Naive thymus-derived CD4-positive, alpha-beta T cell (primary cell): ENCODE results near the gene UMAD1. TPM values are rescaled to one million over a fixed set of nuclear protein-coding genes. Genes with fewer than 3 reads are reported as not detected.

Experiments
- ATAC-seq: fragments of 150-1000 bp; cut with Tn5 transposase; 2 replicates; pipeline ENCODE4 v1.10.0; 2021; ENCODE audit warnings: mild to moderate bottlenecking, moderate library complexity
- CTCF ChIA-PET: fragments of 350-600 bp; sonication (Branson Sonifier 250); formaldehyde crosslinking; loops from one replicate; lab custom pipeline; 2021; ENCODE audit warnings: antibody characterized with exemption; lab: Charles Lee
- POLR2A ChIA-PET: fragments of 350-600 bp; sonication (Branson Sonifier 250); formaldehyde crosslinking; loops from one replicate; lab custom pipeline; 2021; ENCODE audit warnings: antibody characterized with exemption, inconsistent platforms; lab: Charles Lee
- DNase-seq, 9 donors: peaks; one replicate each; pipeline versions ENCODE4 v3.0.0 to v3.0.0-alpha.2; 2020 to 2022; ENCODE audit warnings: mixed read lengths in 1 of 9
- H3K27ac ChIP-seq: one replicate; pipeline ENCODE4 v1.7.0; 2013; ENCODE audit warnings: mild to moderate bottlenecking, low read depth, low read length, moderate library complexity
- H3K27me3 ChIP-seq, 2 donors: one replicate each; pipeline ENCODE4 v1.7.0; 2013; ENCODE audit warnings: low read length in 2 of 2, mild to moderate bottlenecking in 2 of 2, moderate library complexity in 2 of 2; ENCODE audit not compliant: control insufficient read depth in 2 of 2, insufficient read depth in 2 of 2
- H3K36me3 ChIP-seq, 3 experiments: 1 replicate in 2 of 3; 2 replicates in 1 of 3; pipeline ENCODE4 v1.7.0; 2013; ENCODE audit warnings: low read length in 3 of 3, mild to moderate bottlenecking in 3 of 3, moderate library complexity in 1 of 3; ENCODE audit not compliant: insufficient read depth in 3 of 3, control insufficient read depth in 2 of 3
- H3K4me1 ChIP-seq, 2 donors: one replicate each; pipeline ENCODE4 v1.7.0; 2013; ENCODE audit warnings: low read length in 2 of 2, mild to moderate bottlenecking in 2 of 2, moderate library complexity in 1 of 2; ENCODE audit not compliant: control insufficient read depth in 2 of 2, insufficient read depth in 2 of 2
- H3K4me3 ChIP-seq: 2 replicates; pipeline ENCODE4 v1.7.0; 2013; ENCODE audit warnings: mild to moderate bottlenecking, low read length
- H3K9me3 ChIP-seq, 3 experiments: 1 replicate in 2 of 3; 2 replicates in 1 of 3; pipeline ENCODE4 v1.7.0; 2013; ENCODE audit warnings: low read length in 3 of 3; ENCODE audit not compliant: control insufficient read depth in 2 of 3
- H3K27ac Mint-ChIP-seq, 9 donors: one replicate each; pipeline ENCODE4 v1.8.0; 2020 to 2022; ENCODE audit warnings: mixed read lengths in 9 of 9, mild to moderate bottlenecking in 8 of 9, moderate library complexity in 5 of 9, inconsistent platforms in 2 of 9
- H3K27me3 Mint-ChIP-seq, 5 donors: one replicate each; pipeline ENCODE4 v1.8.0; 2021 to 2022; ENCODE audit warnings: mixed read lengths in 5 of 5, mild to moderate bottlenecking in 1 of 5
- H3K36me3 Mint-ChIP-seq, 5 donors: one replicate each; pipeline ENCODE4 v1.8.0; 2020 to 2022; ENCODE audit warnings: mixed read lengths in 5 of 5, mild to moderate bottlenecking in 3 of 5, inconsistent platforms in 1 of 5
- H3K4me1 Mint-ChIP-seq, 7 donors: one replicate each; pipeline ENCODE4 v1.8.0; 2020 to 2022; ENCODE audit warnings: mixed read lengths in 7 of 7, mild to moderate bottlenecking in 3 of 7, inconsistent platforms in 1 of 7
- H3K4me3 Mint-ChIP-seq, 10 donors: one replicate each; pipeline ENCODE4 v1.8.0; 2020 to 2022; ENCODE audit warnings: mild to moderate bottlenecking in 10 of 10, mixed read lengths in 10 of 10, moderate library complexity in 6 of 10, inconsistent platforms in 2 of 10
- H3K9me3 Mint-ChIP-seq, 11 donors: one replicate each; pipeline ENCODE4 v1.8.0; 2020 to 2022; ENCODE audit warnings: mixed read lengths in 11 of 11, mild to moderate bottlenecking in 4 of 11, inconsistent platforms in 1 of 11, moderate library complexity in 1 of 11
- intact Hi-C, 2 donors: fragments of 100-400 bp; cut with micrococcal nuclease; formaldehyde crosslinking; loops; one replicate each; pipeline ENCODE4 v1.15.1; 2023
- polyA plus RNA-seq, 2 donors: library from polyadenylated mRNA; unstranded; fragments of 300-500 nt; fragmentation: Illumina TruSeq; gene quantifications; one replicate each; pipeline ENCODE4 v1.2.3, GENCODE V29; 2021
- total RNA-seq, 6 experiments: library from RNA in 5 of 6; stranded (reverse) in 5 of 6; gene quantifications; 1 replicate in 5 of 6; 2 replicates in 1 of 6; pipeline ENCODE4 v1.2.3 and lab custom pipeline; 2021 to 2026

Gene UMAD1
- total and polyA plus RNA-seq, 7 experiments from 2014 or later = 11.4 to 28.6 (median 25.2) TPM

DNA sequence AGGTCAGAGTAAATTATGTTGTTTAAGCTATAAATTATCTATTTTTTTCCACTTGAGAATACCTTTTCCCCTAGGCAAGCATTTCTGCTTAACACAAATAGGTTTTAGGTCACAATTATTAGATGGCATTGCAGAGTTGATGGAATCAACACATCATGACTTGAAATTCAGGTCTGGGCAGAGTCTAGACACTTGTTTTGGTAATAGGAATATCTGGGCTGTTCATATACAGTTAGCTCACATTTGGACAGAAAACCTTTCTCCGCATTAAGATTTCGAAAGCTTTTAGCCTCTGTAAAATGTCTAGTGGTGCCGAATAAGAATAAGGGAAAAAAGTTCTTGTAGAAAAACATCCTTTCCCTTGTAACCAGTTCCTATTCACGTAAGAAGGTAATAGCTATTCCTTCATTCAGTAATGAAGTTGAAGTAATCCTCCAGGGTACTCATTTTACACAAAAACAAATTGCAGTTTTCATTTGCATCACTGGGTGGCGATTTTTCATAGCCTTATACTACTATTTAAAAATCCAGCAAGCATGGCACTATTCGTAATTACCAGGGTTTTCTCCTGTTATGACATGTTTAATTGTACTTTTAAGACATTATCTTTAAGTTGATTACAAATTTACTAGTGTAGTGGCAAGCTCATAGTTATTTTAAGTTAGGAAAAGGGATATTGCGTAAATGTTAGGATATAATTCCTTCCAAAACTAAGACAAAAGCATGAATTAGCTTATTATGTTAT is 40.8 kb downstream of the UMAD1 start:
- Mint-ChIP-seq H3K9me3 (peaks cover 0 to 9% (median 3%) of the 10 kb centered on the region in 11 donors), H3K27me3 (no peaks in the 10 kb centered on the region), H3K36me3 (peaks cover 0 to 10% (median 9%) of the 10 kb centered on the region in 5 donors), H3K27ac (peak overlapping the region; percentile 1 to 76 (median 18)), H3K4me1 (peaks cover 11 to 48% (median 37%) of the 10 kb centered on the region in 7 donors), H3K4me3 (peak overlapping the region in 5 of 10 donors; percentile 8 to 56 (median 25))
- Histone ChIP-seq H3K27me3 (no peaks in the 10 kb centered on the region), H3K4me3 (no peak overlapping the region), H3K27ac (no peak overlapping the region), H3K36me3 (no peaks in the 10 kb centered on the region), H3K4me1 (peaks cover 0 to 15% of the 10 kb centered on the region in 2 donors), H3K9me3 (no peaks in the 10 kb centered on the region)
- DNase-seq = peak in 7 of 9 donors; percentile 37 to 66 (median 58)
- ATAC-seq = peak; percentile 84
- CTCF ChIA-PET = interaction anchor here (0.6 to 3.2 kb wide), 40 partner anchors 10 to 1342 kb away, joined by 3 to 29 read pairs (median 4); partner anchors contain the start of gene UMAD1
- intact Hi-C loops = loop anchor here (1.0 to 10.0 kb wide), 12 partner anchors 41 to 615 kb away; partner anchors contain the start of gene UMAD1 (in 1 of the 2)
- POLR2A ChIA-PET = interaction anchor here (0.6 to 1.7 kb wide), 10 partner anchors 8 to 509 kb away, joined by 3 to 10 read pairs (median 3); partner anchors contain the start of genes GLCCI1 and UMAD1

DNA sequence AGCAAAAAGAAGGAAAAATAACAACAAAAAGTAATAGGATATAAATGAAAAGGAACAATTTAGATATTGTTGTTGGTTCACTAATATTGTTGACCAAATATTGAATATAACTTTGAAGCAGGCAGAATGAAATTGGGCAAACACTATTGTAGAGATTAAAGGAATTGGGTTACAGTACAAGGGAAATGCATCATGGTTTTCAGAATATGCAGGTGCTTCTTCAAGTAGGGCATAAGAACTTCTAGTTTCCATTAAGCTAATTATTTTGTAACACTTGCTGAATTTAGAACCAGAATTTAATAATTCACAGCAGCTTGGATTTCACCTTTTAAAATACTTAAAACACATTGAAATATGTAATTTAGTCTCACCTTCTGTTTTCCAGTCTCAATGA is 41.4 kb downstream of the UMAD1 start:
- peak overlapping the region in 1 of 10 donors; percentile 56 for H3K4me3 Mint-ChIP-seq
- H3K9me3 ChIP-seq = no peaks in the 10 kb centered on the region
- no peak for ATAC-seq
- no peaks in the 10 kb centered on the region for H3K27me3 Mint-ChIP-seq
- H3K27me3 ChIP-seq = no peaks in the 10 kb centered on the region
- H3K36me3 Mint-ChIP-seq = peaks cover 1 to 14% (median 9%) of the 10 kb centered on the region in 5 donors
- H3K4me1 ChIP-seq = peaks cover 0 to 20% of the 10 kb centered on the region in 2 donors
- no peak overlapping the region for H3K4me3 ChIP-seq
- ChIA-PET POLR2A (interaction anchor here (0.6 to 1.3 kb wide), 5 partner anchors 48 to 508 kb away, joined by 3 to 4 read pairs (median 3); no protein-coding TSS in a partner anchor), CTCF (interaction anchor here (0.7 to 3.2 kb wide), 23 partner anchors 9 to 535 kb away, joined by 3 to 29 read pairs (median 4); partner anchors contain the start of gene UMAD1)
- intact Hi-C loops = loop anchor here (1.0 to 10.0 kb wide), 12 partner anchors 41 to 614 kb away; partner anchors contain the start of gene UMAD1 (in 1 of the 2)
- H3K27ac ChIP-seq = no peak overlapping the region
- peaks cover 0 to 9% (median 3%) of the 10 kb centered on the region in 11 donors for H3K9me3 Mint-ChIP-seq
- peak overlapping the region in 2 of 9 donors; percentile 52 to 76 for H3K27ac Mint-ChIP-seq
- no peak for DNase-seq
- H3K4me1 Mint-ChIP-seq = peaks cover 11 to 54% (median 43%) of the 10 kb centered on the region in 7 donors
- no peaks in the 10 kb centered on the region for H3K36me3 ChIP-seq

GRCh38 chr7:7682861-7683260 is 42.3 kb downstream of the UMAD1 start:
- ChIA-PET CTCF (interaction anchor here (3.0 to 3.2 kb wide), 2 partner anchors 78 to 82 kb away, joined by 17 to 22 read pairs; no protein-coding TSS in a partner anchor), POLR2A (no interaction called here)
- Histone ChIP-seq H3K27me3 (no peaks in the 10 kb centered on the region), H3K9me3 (no peaks in the 10 kb centered on the region), H3K27ac (no peak overlapping the region), H3K4me1 (peaks cover 0 to 22% of the 10 kb centered on the region in 2 donors), H3K4me3 (no peak overlapping the region), H3K36me3 (no peaks in the 10 kb centered on the region)
- ATAC-seq = no peak
- H3K27me3 Mint-ChIP-seq = no peaks in the 10 kb centered on the region
- peaks cover 13 to 62% (median 49%) of the 10 kb centered on the region in 7 donors for H3K4me1 Mint-ChIP-seq
- peak overlapping the region in 2 of 9 donors; percentile 25 to 46 for H3K27ac Mint-ChIP-seq
- intact Hi-C loops = loop anchor here (5.0 to 10.0 kb wide), 2 partner anchors 86 to 578 kb away; no protein-coding TSS in a partner anchor
- DNase-seq = no peak
- no peak overlapping the region for H3K4me3 Mint-ChIP-seq
- H3K36me3 Mint-ChIP-seq = peaks cover 3 to 9% (median 3%) of the 10 kb centered on the region in 5 donors
- H3K9me3 Mint-ChIP-seq = peaks cover 0 to 3% (median 2%) of the 10 kb centered on the region in 11 donors

DNA sequence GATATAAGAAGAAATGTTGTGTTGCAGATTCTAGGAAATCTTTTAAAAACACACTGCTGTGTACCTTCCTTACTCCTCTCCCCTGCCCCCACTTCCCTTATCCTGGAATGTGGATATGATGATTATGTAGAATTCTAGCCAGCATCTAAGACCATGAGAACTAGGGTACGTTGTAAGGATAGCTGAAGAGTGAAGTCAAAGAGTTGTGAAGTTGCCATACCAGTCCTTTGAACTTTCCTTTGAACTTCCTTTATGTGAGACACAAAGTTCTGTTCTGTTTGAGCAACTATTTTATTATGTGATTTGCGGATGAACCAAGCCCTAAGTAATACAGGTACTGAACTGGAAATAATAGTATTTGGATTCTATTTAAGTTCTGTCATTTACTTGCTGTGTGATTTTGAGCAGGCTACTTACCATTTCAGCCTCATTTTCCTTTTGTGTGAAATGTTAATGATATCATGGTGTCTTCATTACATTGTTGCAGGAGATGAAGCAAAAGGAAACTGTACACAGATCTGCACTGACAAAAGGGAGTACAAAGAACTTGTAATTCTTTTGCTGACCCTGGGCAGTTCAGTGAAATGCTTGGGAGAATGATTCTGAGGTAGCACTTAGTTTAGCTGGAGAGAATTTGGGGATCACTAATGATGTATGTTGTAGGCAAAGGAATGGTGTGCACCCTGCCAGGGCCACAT is 46.4 kb downstream of the UMAD1 start:
- peaks cover 0 to 15% (median 8%) of the 10 kb centered on the region in 5 donors for H3K36me3 Mint-ChIP-seq
- no peaks in the 10 kb centered on the region for H3K9me3 Mint-ChIP-seq
- no peak overlapping the region for H3K27ac Mint-ChIP-seq
- H3K4me1 ChIP-seq = peaks cover 0 to 9% of the 10 kb centered on the region in 2 donors
- no peaks in the 10 kb centered on the region for H3K27me3 Mint-ChIP-seq
- ATAC-seq = no peak
- no peaks in the 10 kb centered on the region for H3K27me3 ChIP-seq
- ChIA-PET POLR2A (no interaction called here), CTCF (interaction anchor here (0.6 to 0.7 kb wide), 2 partner anchors 530 to 1865 kb away, joined by 3 read pairs; no protein-coding TSS in a partner anchor)
- H3K4me3 ChIP-seq = no peak overlapping the region
- intact Hi-C loops = loop anchor here in 1 of 2 donors (10.0 kb wide), 1 partner anchor 582 kb away; no protein-coding TSS in a partner anchor
- no peaks in the 10 kb centered on the region for H3K36me3 ChIP-seq
- no peak for DNase-seq
- no peaks in the 10 kb centered on the region for H3K9me3 ChIP-seq
- peaks cover 13 to 57% (median 37%) of the 10 kb centered on the region in 7 donors for H3K4me1 Mint-ChIP-seq
- H3K27ac ChIP-seq = no peak overlapping the region
- no peak overlapping the region for H3K4me3 Mint-ChIP-seq

DNA sequence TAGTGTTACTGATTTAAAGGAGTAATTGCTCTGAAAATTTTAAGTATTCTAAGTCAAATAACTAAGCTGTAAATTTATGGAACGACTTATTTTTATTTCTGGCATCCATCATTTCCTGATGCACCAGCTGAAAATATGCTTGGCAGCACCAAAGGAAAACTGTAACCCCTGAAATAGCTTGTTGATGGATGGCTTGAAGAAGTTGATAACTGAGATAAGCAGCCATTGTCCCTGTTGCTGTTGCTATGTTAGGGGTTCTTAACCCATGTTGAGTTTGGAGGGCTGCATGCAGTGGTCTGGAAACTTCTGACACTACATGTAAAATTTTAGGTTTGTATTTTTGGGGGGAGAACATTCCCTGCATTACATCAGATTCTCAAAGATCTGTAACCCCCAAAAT is 47.2 kb downstream of the UMAD1 start:
- POLR2A ChIA-PET = no interaction called here
- no peak for DNase-seq

GRCh38 chr7:7688310-7688709 is 47.8 kb downstream of the UMAD1 start:
- peaks cover 8 to 50% (median 29%) of the 10 kb centered on the region in 7 donors for H3K4me1 Mint-ChIP-seq
- ChIA-PET POLR2A (no interaction called here), CTCF (interaction anchor here (1.4 to 1.8 kb wide), 2 partner anchors 73 to 608 kb away, joined by 3 to 8 read pairs; no protein-coding TSS in a partner anchor)
- intact Hi-C loops = loop anchor here in 1 of 2 donors (10.0 kb wide), 1 partner anchor 584 kb away; no protein-coding TSS in a partner anchor
- DNase-seq (no peak), ATAC-seq (no peak)
- H3K9me3 Mint-ChIP-seq = peaks cover 0 to 1% (median 0%) of the 10 kb centered on the region in 11 donors
- Histone ChIP-seq H3K36me3 (no peaks in the 10 kb centered on the region), H3K27ac (no peak overlapping the region), H3K4me3 (no peak overlapping the region), H3K9me3 (no peaks in the 10 kb centered on the region), H3K4me1 (peaks cover 0 to 7% of the 10 kb centered on the region in 2 donors), H3K27me3 (no peaks in the 10 kb centered on the region)
- H3K4me3 Mint-ChIP-seq = no peak overlapping the region
- no peak overlapping the region for H3K27ac Mint-ChIP-seq
- no peaks in the 10 kb centered on the region for H3K27me3 Mint-ChIP-seq
- peaks cover 0 to 23% (median 12%) of the 10 kb centered on the region in 5 donors for H3K36me3 Mint-ChIP-seq

More for the DNA sequence above, 47.2 kb downstream of the UMAD1 start:
- Mint-ChIP-seq H3K27me3 (no peaks in the 10 kb centered on the region), H3K4me3 (no peak overlapping the region), H3K9me3 (peaks cover 0 to 1% (median 0%) of the 10 kb centered on the region in 11 donors), H3K36me3 (peaks cover 0 to 22% (median 12%) of the 10 kb centered on the region in 5 donors), H3K27ac (no peak overlapping the region), H3K4me1 (peaks cover 12 to 55% (median 33%) of the 10 kb centered on the region in 7 donors)
- no peak overlapping the region for H3K27ac ChIP-seq
- no peaks in the 10 kb centered on the region for H3K9me3 ChIP-seq
- no peaks in the 10 kb centered on the region for H3K36me3 ChIP-seq
- intact Hi-C loops = loop anchor here in 1 of 2 donors (10.0 kb wide), 1 partner anchor 583 kb away; no protein-coding TSS in a partner anchor
- CTCF ChIA-PET = interaction anchor here (1.4 to 1.8 kb wide), 2 partner anchors 73 to 609 kb away, joined by 3 to 8 read pairs; no protein-coding TSS in a partner anchor
- no peak for ATAC-seq
- no peak overlapping the region for H3K4me3 ChIP-seq
- H3K27me3 ChIP-seq = no peaks in the 10 kb centered on the region
- peaks cover 0 to 7% of the 10 kb centered on the region in 2 donors for H3K4me1 ChIP-seq
